GM19452 (cell line): Measurements from ENCODE around the gene SP6.

ENCODE experiments used
- ATAC-seq: cut with Tn5 transposase; IDR thresholded peaks from one replicate; pipeline ENCODE4 v1.9.1; 2021; ENCODE audit not compliant: unreplicated experiment

Gene SP6

GRCh38 chr17:47879776-47880454, 29.0 kb upstream of the SP6 start:
- ATAC-seq, result no peak

GRCh38 chr17:47879028-47879585, 28.1 kb upstream of the SP6 start:
- no peak for ATAC-seq

- ATAC-seq, result no peak
Observed at GRCh38 chr17:47878203-47879027, 27.5 kb upstream of the SP6 start.

GRCh38 chr17:47877368-47878034, 26.5 kb upstream of the SP6 start:
- ATAC-seq, result no peak

DNA sequence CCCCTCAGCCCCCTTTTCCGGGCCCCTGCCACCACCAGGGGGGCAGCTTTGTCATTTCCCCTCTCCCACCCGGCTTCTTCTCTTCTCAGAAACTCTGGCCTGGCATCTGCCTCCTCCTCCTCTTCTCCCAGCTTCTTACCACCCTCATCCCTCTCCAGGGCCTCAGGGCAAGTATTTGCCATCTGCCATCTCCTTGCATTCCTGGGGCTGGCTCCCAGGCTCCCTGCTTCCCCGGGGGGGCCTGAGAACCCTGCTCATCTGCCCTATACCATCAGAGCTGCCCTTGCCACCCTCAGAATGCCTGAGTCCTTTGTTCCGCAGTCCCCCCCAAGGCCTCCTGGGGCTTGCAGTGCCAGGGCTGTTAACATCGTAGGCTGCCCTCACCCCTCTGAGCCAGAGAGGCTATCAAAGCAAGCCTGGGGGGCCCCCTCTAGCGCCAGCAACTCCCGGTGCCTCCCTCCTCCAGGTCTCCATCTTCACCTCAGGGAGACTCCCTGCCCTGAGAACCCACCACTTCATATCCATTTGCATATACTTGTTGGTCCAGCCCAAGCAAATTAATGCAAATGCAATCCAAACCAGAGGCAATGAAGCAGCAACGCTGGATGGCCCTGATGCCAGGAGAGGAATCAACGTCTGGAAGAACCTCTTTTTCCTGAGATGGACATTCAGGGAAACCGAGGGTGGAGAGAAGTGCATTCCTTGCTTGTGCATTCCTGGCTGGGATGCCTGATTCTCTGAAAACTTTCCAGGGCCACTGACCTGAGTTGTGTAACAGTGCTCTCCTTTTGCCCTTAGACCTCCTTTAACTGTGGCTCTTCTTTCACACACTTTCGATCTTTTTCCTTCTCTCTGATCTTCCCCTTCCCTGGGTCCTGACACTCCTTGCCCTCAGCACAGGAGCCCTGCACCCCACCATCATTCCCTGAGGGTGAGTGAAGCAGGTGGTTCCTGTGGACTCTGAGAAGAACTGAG, 24.3 kb upstream of the SP6 start:
- ATAC-seq, result no peak

- no peak for ATAC-seq
Observed at GRCh38 chr17:47873200-47874090, 22.5 kb upstream of the SP6 start.

GRCh38 chr17:47872651-47873161, 21.7 kb upstream of the SP6 start:
- no peak for ATAC-seq

DNA sequence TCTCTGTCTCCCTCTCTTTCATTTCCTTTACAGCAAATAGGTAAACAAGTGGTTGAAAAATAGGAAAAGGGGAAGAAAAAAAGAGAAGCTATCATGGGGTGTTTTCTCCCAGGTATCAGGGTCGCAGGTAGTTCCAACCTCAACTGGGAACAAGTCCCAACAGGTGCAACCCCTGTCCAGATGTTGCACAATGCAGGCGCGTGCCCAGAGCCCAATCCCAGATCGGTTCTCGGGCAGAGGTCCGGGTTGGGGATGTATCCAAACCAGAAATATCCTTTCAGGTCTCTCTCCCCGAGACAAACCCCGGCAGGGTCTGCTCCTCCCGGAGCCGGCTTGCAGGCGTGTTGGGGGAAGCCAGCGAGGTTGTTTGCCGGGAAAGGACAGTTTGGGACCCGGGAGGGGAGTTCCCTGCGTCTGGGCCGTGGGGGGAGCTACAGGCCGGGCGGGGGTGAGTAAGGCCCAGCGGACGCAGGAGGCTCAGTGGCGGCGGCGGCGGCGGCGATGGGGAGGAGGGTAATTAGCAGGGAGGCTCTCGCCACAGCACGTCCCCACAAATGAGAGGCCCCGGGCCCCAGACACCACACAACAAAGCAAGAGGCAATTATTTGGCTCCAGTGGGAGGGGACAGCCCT, 21.2 kb upstream of the SP6 start:
- no peak for ATAC-seq

DNA sequence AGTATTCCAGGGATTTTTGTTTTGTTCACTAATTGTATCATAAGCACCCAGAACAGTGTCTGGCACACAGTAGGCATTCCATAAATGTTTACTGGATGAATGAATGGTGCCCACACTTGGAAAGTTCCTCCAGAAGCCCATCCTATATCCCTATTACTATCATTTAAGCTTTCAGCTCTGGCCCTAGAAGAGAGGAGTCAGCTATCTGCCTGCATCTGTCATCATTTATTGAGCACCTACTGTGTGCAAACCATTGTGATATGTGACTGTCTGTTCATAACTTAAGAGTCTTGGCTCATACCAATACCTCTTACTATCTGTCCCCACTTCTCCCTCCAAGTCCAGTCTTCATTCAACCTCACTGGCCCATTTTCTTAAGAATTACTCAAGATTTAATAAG, 20.1 kb upstream of the SP6 start:
- ATAC-seq, result no peak

- no peak for ATAC-seq
Observed at GRCh38 chr17:47870056-47870455, 19.1 kb upstream of the SP6 start.

DNA sequence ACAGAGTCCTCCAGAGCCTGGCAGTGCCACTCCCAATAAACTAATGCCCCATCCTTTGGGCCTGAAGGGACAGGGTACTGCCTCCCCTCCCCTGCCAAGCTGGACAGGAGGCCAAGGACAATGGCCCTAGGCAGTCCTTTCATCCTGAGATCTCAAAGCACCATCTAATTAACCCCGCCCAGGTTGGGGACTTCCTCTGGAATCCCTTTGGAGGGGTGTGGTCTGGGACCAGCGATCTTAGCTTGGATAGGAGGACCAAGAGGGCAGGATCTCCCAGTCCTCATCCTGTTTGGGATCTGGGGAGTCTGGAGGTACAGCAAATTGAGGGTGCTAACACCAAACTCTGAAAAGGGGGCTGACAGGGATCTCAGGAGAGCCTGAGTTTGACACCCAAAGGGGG, 18.2 kb upstream of the SP6 start:
- no peak for ATAC-seq

GRCh38 chr17:47867813-47868533, 17.0 kb upstream of the SP6 start:
- no peak for ATAC-seq

GRCh38 chr17:47866941-47867340, 16.0 kb upstream of the SP6 start:
- ATAC-seq, result no peak

DNA sequence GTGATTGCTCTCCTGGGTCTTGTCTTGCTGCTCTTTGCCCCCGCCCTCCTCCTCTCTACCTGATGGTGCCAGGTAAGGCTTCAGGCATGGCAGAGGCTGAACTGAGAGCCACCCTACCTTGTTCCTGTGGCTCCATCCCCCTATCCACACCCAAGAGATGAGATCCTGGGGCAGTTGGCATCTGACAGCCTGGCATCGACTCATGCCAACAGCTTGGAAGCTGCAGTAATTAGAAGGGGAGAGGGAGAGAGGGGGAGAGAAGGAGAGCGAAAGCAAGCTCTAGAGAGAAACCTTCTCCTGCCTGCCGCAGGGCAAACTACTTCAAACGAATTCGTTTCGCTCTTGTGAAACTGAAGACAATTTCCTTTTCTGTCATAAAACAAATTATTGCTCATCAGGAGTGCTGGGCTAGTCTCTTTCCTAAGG, 13.8 kb upstream of the SP6 start:
- no peak for ATAC-seq

DNA sequence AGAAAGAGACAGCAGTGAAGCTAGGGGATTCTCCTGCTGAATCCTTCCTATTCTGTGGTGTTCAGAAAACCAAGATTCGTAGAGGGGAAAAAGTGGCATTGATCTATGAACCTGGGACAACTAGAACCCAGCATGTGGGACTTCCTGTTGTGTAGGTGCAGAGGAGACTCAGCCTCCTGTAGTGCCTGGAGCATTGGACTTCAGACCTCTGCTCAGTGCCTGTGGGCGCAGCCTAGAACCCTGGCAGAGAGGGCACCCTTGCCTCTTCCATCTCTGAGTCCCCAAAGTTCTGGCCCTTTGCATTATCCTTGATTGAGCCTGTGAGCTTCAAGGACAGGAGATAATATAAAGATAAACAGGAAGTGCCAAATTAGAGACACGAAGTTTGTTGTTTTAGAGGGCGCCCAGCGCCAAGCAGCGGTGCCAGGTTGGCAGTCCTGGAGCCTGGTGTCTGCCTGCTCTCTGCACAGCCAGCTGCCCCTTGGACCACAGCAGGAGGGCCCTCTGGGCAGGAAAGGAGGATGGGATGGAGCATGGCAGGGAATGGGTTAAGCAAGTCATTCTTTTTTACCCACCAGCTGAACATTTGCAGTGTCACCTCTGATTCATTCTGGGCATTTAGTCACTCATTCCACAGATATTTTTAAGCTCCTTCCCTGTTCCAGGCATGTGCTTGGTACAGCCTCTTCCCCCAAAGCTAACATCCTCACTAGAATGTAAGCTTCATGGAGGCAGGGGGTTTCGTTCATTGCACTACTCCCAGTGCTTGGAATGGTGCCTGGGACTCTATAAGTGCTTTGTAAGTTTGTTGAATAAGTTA, 11.9 kb upstream of the SP6 start:
- ATAC-seq, result no peak

GRCh38 chr17:47860386-47860785, 9.4 kb upstream of the SP6 start:
- ATAC-seq, result no peak
